IMR-90 (cell line): ENCODE results near the gene AGAP1. TPM values are rescaled to one million over a fixed set of nuclear protein-coding genes. Genes with fewer than 3 reads are reported as not detected.

ENCODE experiments used
- ATAC-seq: fragments of 200-7000 bp; cut with Tn5 transposase; 2 replicates; pipeline ENCODE4 v1.9.1; 2020; ENCODE audit warnings: low read depth, mild to moderate bottlenecking, moderate library complexity
- BruUV-seq: library from RNA; stranded (reverse); fragments of 400-500 nt; replicated peaks from 2 replicates; lab custom pipeline; 2021; lab: Mats Ljungman, UMichigan
- CTCF ChIA-PET: fragments of 300-600 bp; formaldehyde crosslinking; extraction: SDS; loops from one replicate; lab custom pipeline; 2021; ENCODE audit warnings: antibody characterized with exemption; lab: Yijun Ruan, JAX
- POLR2A ChIA-PET: fragments of 300-600 bp; sonication (Branson Sonifier 250); formaldehyde crosslinking; loops from one replicate; lab custom pipeline; 2022; ENCODE audit warnings: antibody characterized with exemption; ENCODE audit not compliant: unreplicated experiment; lab: Charles Lee
- DNase-seq: peaks from one replicate; pipeline ENCODE4 v3.0.0; 2013
- H2AFZ ChIP-seq: replicated peaks from 2 replicates; pipeline ENCODE3; 2013; ENCODE audit warnings: low read length, mild to moderate bottlenecking; ENCODE audit not compliant: poor library complexity
- H2AK5ac ChIP-seq: 2 replicates; pipeline ENCODE4 v1.6.1; 2013; ENCODE audit warnings: low read depth, low read length, inconsistent platforms
- H2AK9ac ChIP-seq: replicated peaks from 2 replicates; pipeline ENCODE3; 2013; ENCODE audit warnings: mild to moderate bottlenecking, low read depth, low read length, moderate library complexity; ENCODE audit not compliant: poor library complexity
- H2BK120ac ChIP-seq: 2 replicates; pipeline ENCODE4 v1.6.1; 2013; ENCODE audit warnings: low read depth, low read length, inconsistent platforms
- H2BK15ac ChIP-seq: 3 replicates; pipeline ENCODE4 v1.6.1; 2013; ENCODE audit warnings: low read depth, low read length, inconsistent platforms
- H2BK20ac ChIP-seq: 2 replicates; pipeline ENCODE4 v1.6.1; 2013; ENCODE audit warnings: low read depth, mild to moderate bottlenecking, inconsistent platforms, low read length, moderate library complexity
- H2BK5ac ChIP-seq: 2 replicates; pipeline ENCODE4 v1.6.1; 2013; ENCODE audit warnings: mild to moderate bottlenecking, low read depth, low read length, inconsistent platforms; ENCODE audit not compliant: poor library complexity, severe bottlenecking
- H3K14ac ChIP-seq: replicated peaks from 2 replicates; pipeline ENCODE4 v1.6.1; 2013; ENCODE audit warnings: low read depth, low read length, inconsistent platforms
- H3K18ac ChIP-seq: 2 replicates; pipeline ENCODE4 v1.6.1; 2013; ENCODE audit warnings: low read depth, low read length, control low read depth
- H3K23ac ChIP-seq: 2 replicates; pipeline ENCODE4 v1.6.1; 2013; ENCODE audit warnings: low read depth, low read length, inconsistent platforms
- H3K27ac ChIP-seq: 2 replicates; pipeline ENCODE4 v1.5.1; 2013; ENCODE audit warnings: mild to moderate bottlenecking, control low read depth, low read length; ENCODE audit not compliant: insufficient read depth
- H3K27me3 ChIP-seq: 2 replicates; pipeline ENCODE4 v1.6.1; 2013; ENCODE audit warnings: low read length; ENCODE audit not compliant: control insufficient read depth, insufficient read depth
- H3K36me3 ChIP-seq: 2 replicates; pipeline ENCODE4 v1.6.1; 2013; ENCODE audit warnings: low read length, mixed read lengths; ENCODE audit not compliant: control insufficient read depth, insufficient read depth
- H3K4ac ChIP-seq: 2 replicates; pipeline ENCODE4 v1.6.1; 2013; ENCODE audit warnings: low read depth, low read length, inconsistent platforms
- H3K4me1 ChIP-seq: 2 replicates; pipeline ENCODE4 v1.6.1; 2013; ENCODE audit warnings: low read length, mixed read lengths; ENCODE audit not compliant: control insufficient read depth, insufficient read depth
- H3K4me2 ChIP-seq: 2 replicates; pipeline ENCODE4 v1.6.1; 2013; ENCODE audit warnings: low read depth, mild to moderate bottlenecking, control low read depth, low read length, moderate library complexity
- H3K4me3 ChIP-seq: 2 replicates; pipeline ENCODE4 v1.5.1; 2013; ENCODE audit warnings: low read depth, mild to moderate bottlenecking, control low read depth, low read length, moderate library complexity; ENCODE audit not compliant: insufficient read depth
- H3K56ac ChIP-seq: 2 replicates; pipeline ENCODE4 v1.6.1; 2013; ENCODE audit warnings: low read length, inconsistent platforms; ENCODE audit not compliant: insufficient read depth; ENCODE audit errors: extremely low read depth
- H3K79me1 ChIP-seq, 2 experiments: 2 replicates each; pipeline ENCODE4 v1.6.1; 2013; ENCODE audit warnings: low read length in 2 of 2, inconsistent platforms in 1 of 2, low read depth in 1 of 2
- H3K9ac ChIP-seq: 2 replicates; pipeline ENCODE4 v1.6.1; 2013; ENCODE audit warnings: low read depth, low read length, control low read depth
- H3K9me1 ChIP-seq: 2 replicates; pipeline ENCODE4 v1.6.1; 2013; ENCODE audit warnings: low read length, inconsistent platforms; ENCODE audit not compliant: insufficient read depth
- H3K9me3 ChIP-seq: 2 replicates; pipeline ENCODE4 v1.6.1; 2013; ENCODE audit warnings: low read length; ENCODE audit not compliant: control insufficient read depth, insufficient read depth
- H4K20me1 ChIP-seq: 2 replicates; pipeline ENCODE4 v1.6.1; 2013; ENCODE audit warnings: low read length, inconsistent platforms; ENCODE audit not compliant: insufficient read depth
- H4K5ac ChIP-seq: 2 replicates; pipeline ENCODE4 v1.6.1; 2013; ENCODE audit warnings: mild to moderate bottlenecking, low read depth, low read length, control low read depth
- H4K8ac ChIP-seq, 2 experiments: 2 replicates each; pipeline ENCODE4 v1.6.1; 2013; ENCODE audit warnings: low read depth in 2 of 2, low read length in 2 of 2, control low read depth in 1 of 2, inconsistent platforms in 1 of 2
- H4K91ac ChIP-seq: 2 replicates; pipeline ENCODE4 v1.6.1; 2013; ENCODE audit warnings: low read depth, low read length, inconsistent platforms; ENCODE audit not compliant: insufficient read depth
- BHLHE40 ChIP-seq: fragments of 150-350 bp; IDR thresholded peaks from 2 replicates; pipeline ENCODE4 v1.6.1; 2016; ENCODE audit warnings: mild to moderate bottlenecking, low read depth, low read length
- CEBPB ChIP-seq: IDR thresholded peaks from 2 replicates; pipeline ENCODE4 v1.6.1; 2012; ENCODE audit warnings: low read depth, low read length, improper control_type of control experiment
- FOS ChIP-seq: fragments of 150-350 bp; IDR thresholded peaks from 2 replicates; pipeline ENCODE4 v1.6.1; 2016; ENCODE audit warnings: low read depth, low read length
- MAZ ChIP-seq: IDR thresholded peaks from 2 replicates; pipeline ENCODE4 v1.6.1; 2012; ENCODE audit warnings: low read depth, mild to moderate bottlenecking, low read length, improper control_type of control experiment, moderate library complexity, borderline replicate concordance
- MXI1 ChIP-seq: IDR thresholded peaks from 2 replicates; pipeline ENCODE4 v1.6.1; 2012; ENCODE audit warnings: low read depth, mild to moderate bottlenecking, low read length, moderate library complexity, borderline replicate concordance
- NFE2L2 ChIP-seq: fragments of 150-350 bp; IDR thresholded peaks from 2 replicates; pipeline ENCODE4 v1.6.1; 2016; ENCODE audit warnings: low read depth, mild to moderate bottlenecking, low read length
- POLR2A ChIP-seq: IDR thresholded peaks from 2 replicates; pipeline ENCODE4 v1.6.1; 2012; ENCODE audit warnings: mild to moderate bottlenecking, low read depth, low read length
- SMC3 ChIP-seq: fragments of 150-350 bp; IDR thresholded peaks from 2 replicates; pipeline ENCODE4 v1.6.1; 2016; ENCODE audit warnings: low read depth, mild to moderate bottlenecking, antibody characterized with exemption, low read length, moderate library complexity
- WGBS, 2 experiments: methylation state at CpG; one replicate each; pipeline versions ENCODE4 v1.1.5 to v1.1.7; 2013; ENCODE audit warnings: missing lambda C conversion rate in 2 of 2; ENCODE audit not compliant: insufficient read length in 1 of 2; ENCODE audit errors: extremely low coverage in 2 of 2; 5-methylcytosine and 5-hydroxymethylcytosine counted together
- dilution Hi-C: fragments of 300-500 bp; cut with HindIII; formaldehyde crosslinking; loops from one replicate; pipeline ENCODE4 v1.14.3; 2018; ENCODE audit warnings: low sequenced_read_pairs; ENCODE audit not compliant: unreplicated experiment
- in situ Hi-C: fragments of 300-500 bp; cut with MboI; formaldehyde crosslinking; loops from 3 replicates; pipeline ENCODE4 v1.14.3; 2019; ENCODE audit warnings: low sequenced_read_pairs, inconsistent platforms, mixed read lengths
- intact Hi-C: fragments of 100-400 bp; cut with micrococcal nuclease; formaldehyde crosslinking; loops from 2 replicates; pipeline ENCODE4 v1.10.0; 2022
- polyA plus RNA-seq, 3 experiments: library from polyadenylated mRNA; depleted of rRNA; stranded (reverse); fragments of >200 nt; gene quantifications; 2 replicates each; pipeline ENCODE4 v1.2.3, GENCODE V29; 2012; ENCODE audit warnings: low replicate concordance in 1 of 3
- total RNA-seq: library from RNA; depleted of rRNA; stranded (reverse); fragments of >200 nt; gene quantifications from 2 replicates; pipeline ENCODE4 v1.2.3, GENCODE V29; 2012
- TF ChIP-seq, protein P1 (sequence below): fragments of 150-350 bp; IDR thresholded peaks from 2 replicates; pipeline ENCODE4 v1.6.1; 2017; ENCODE audit warnings: mild to moderate bottlenecking, antibody characterized with exemption, low read length, low read depth

The AGAP1 gene
- total and polyA plus RNA-seq, 2 of the 4 experiments (the other 2 are of a cell fraction), result 15.1 to 16.4 TPM

DNA sequence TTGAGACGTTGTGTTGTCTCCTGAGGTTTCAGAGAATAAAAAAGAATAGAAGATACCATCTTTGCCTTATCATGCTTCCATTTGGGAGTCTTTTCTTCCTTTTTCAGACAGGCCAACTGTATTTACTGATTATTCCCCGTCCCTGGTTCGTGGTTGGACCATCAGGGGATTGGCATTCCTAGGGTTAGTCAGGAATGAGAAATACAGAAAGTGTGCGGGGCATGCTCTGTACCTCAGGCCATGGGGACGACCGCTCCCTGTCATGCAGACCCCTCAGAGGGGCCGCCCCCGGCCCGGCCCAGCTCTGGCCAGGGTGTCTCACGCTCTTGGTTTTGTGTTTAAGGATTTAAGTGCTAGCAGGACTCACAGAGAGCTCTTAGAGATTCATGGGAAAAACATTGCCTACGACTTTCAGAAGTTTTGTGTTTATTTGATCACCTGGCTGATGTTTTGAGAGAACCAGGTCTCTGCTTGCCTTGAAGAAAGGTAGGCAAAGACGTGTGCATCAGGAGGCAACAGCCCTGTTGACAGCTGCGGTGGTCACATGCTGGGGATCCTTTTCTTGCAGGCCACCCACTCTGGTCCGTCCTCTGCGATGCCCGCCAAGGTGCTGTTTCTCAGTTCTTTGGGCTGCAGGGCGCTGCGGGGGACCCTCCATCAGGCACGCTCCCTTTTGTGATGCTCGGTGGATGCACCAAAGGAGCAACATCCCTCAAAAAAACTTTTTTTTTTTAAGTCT, 317.8 kb downstream of the AGAP1 start:
- CTCF ChIA-PET, result no interaction called here

More for the DNA sequence above, 317.8 kb downstream of the AGAP1 start:
- Histone ChIP-seq H3K23ac (no peak overlapping the region), H3K4me2 (no peak overlapping the region), H2BK20ac (no peak overlapping the region; the same call in 1 of the 2 replicates), H3K14ac (no peak overlapping the region), H3K9me1 (peaks cover 7% of the 10 kb centered on the region; the same call in 1 of the 2 replicates), H3K4me3 (no peak overlapping the region), H4K5ac (no peak overlapping the region), H3K36me3 (peaks cover 28% of the 10 kb centered on the region), H3K56ac (no peak overlapping the region), H3K79me1 (peaks cover 0 to 4% of the 10 kb centered on the region in 2 experiments; a peak in 1 of 4 replicates), H3K4ac (no peak overlapping the region), H4K91ac (no peak overlapping the region), H4K8ac (no peak overlapping the region), H3K4me1 (peaks cover 3% of the 10 kb centered on the region), H4K20me1 (no peaks in the 10 kb centered on the region), H3K27ac (no peak overlapping the region), H2AK9ac (no peak overlapping the region), H3K9ac (no peak overlapping the region), H2BK15ac (no peak overlapping the region), H2BK5ac (no peak overlapping the region), H3K9me3 (no peaks in the 10 kb centered on the region), H2BK120ac (no peak overlapping the region), H3K18ac (no peak overlapping the region), H2AK5ac (no peak overlapping the region), H2AFZ (no peak overlapping the region), H3K27me3 (no peaks in the 10 kb centered on the region)
- no TSS peak for BruUV-seq
- TF ChIP-seq POLR2A, result no peak
- no peak for TF ChIP-seq FOS
- TF ChIP-seq MAZ, result no peak
- TF ChIP-seq CEBPB, result no peak
- TF ChIP-seq BHLHE40, result no peak
- TF ChIP-seq NFE2L2, result no peak
- no peak for TF ChIP-seq SMC3
- TF ChIP-seq, protein P1, sequence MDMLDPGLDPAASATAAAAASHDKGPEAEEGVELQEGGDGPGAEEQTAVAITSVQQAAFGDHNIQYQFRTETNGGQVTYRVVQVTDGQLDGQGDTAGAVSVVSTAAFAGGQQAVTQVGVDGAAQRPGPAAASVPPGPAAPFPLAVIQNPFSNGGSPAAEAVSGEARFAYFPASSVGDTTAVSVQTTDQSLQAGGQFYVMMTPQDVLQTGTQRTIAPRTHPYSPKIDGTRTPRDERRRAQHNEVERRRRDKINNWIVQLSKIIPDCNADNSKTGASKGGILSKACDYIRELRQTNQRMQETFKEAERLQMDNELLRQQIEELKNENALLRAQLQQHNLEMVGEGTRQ, result no peak
- TF ChIP-seq MXI1, result no peak
- ATAC-seq (no peak), DNase-seq (peak; percentile 8)
- in situ Hi-C loops (no loop called here), intact Hi-C loops (no loop called here), dilution Hi-C loops (no loop called here)
- POLR2A ChIA-PET, result interaction anchor here (0.6 kb wide), 1 partner anchor 1588 kb away, joined by 5 read pairs; no protein-coding TSS in a partner anchor
- WGBS, 2 experiments, result 97% methylated on average over 6 of the region's 20 CpGs; no CpG with 5 or more reads in 1 of the 2 experiments
